Transverse colon (tissue), 4 donors: ENCODE data around the gene IL12A. TPM values are rescaled to one million over a fixed set of nuclear protein-coding genes. Genes with fewer than 3 reads are reported as not detected.

Experiments
- DNase-seq: peaks from one replicate; pipeline ENCODE4 v3.0.0-alpha.2; 2019
- H3K27ac ChIP-seq, 4 donors: fragments of 200-600 bp; sonication (generic); 2 replicates each; pipeline ENCODE4 v1.5.1; 2016 to 2018; ENCODE audit warnings: inconsistent platforms in 4 of 4
- H3K27me3 ChIP-seq: fragments of 200-600 bp; sonication (generic); 2 replicates; pipeline ENCODE4 v1.5.1; 2017; ENCODE audit warnings: inconsistent platforms
- H3K36me3 ChIP-seq, 4 donors: fragments of 200-600 bp; sonication (generic); 2 replicates each; pipeline ENCODE4 v1.5.1; 2017 to 2019; ENCODE audit warnings: inconsistent platforms in 4 of 4
- H3K4me1 ChIP-seq, 4 donors: fragments of 200-600 bp; sonication (generic); 2 replicates each; pipeline ENCODE4 v1.5.1; 2017 to 2020; ENCODE audit warnings: inconsistent platforms in 4 of 4
- H3K4me3 ChIP-seq, 4 donors: fragments of 200-600 bp; sonication (generic); 1 replicate in 1 of 4; 2 replicates in 3 of 4; pipeline versions ENCODE4 v1.5.1 to v1.6.1; 2017 to 2019; ENCODE audit warnings: inconsistent platforms in 4 of 4
- H3K9me3 ChIP-seq, 2 donors: fragments of 200-600 bp; sonication (generic); 2 replicates each; pipeline ENCODE4 v1.5.1; 2017 to 2019; ENCODE audit warnings: inconsistent platforms in 2 of 2
- EP300 ChIP-seq: sonication (generic); formaldehyde crosslinking; IDR thresholded peaks from one replicate; pipeline ENCODE4 v1.6.1; 2017; ENCODE audit warnings: antibody characterized with exemption, low read depth
- POLR2A ChIP-seq: fragments of 450-650 bp; IDR thresholded peaks from one replicate; pipeline ENCODE4 v1.6.1; 2016; ENCODE audit warnings: antibody characterized with exemption, mild to moderate bottlenecking, moderate library complexity
- POLR2AphosphoS5 ChIP-seq, 3 donors: sonication (generic); formaldehyde crosslinking; IDR thresholded peaks; one replicate each; pipeline ENCODE4 v1.6.1; 2016; ENCODE audit warnings: antibody characterized with exemption in 3 of 3
- WGBS, 2 donors: methylation state at CpG; one replicate each; pipeline ENCODE4 v1.1.5; 2018; ENCODE audit warnings: low coverage in 1 of 2; 5-methylcytosine and 5-hydroxymethylcytosine counted together
- in situ Hi-C, 4 donors: fragments of 200-750 bp; cut with MboI; loops; one replicate each; pipeline versions ENCODE4 v1.15.0 to v1.15.1; 2017; ENCODE audit warnings: low sequenced_read_pairs in 3 of 4, low pct_ligation_motif_present in 1 of 4, low pct_unique_long_range_greater_than_20kb in 1 of 4
- intact Hi-C: fragments of 100-400 bp; cut with DNase I; formaldehyde crosslinking; loops from one replicate; pipeline ENCODE4 v1.15.1; 2023; ENCODE audit warnings: low total_unique reads
- total RNA-seq, 4 donors: library from RNA; depleted of rRNA; stranded (reverse); fragments of >200 nt; gene quantifications; one replicate each; pipeline ENCODE4 v1.1.0, GENCODE V29; 2016
- TF ChIP-seq, protein P1 (sequence below), 5 experiments: fragments of 200-600 bp in 3 of 5; fragments of 450-650 bp in 2 of 5; sonication (generic) in 3 of 5; IDR thresholded peaks; 1 replicate in 2 of 5; 2 replicates in 3 of 5; pipeline ENCODE4 v1.5.1; 2016 to 2017; ENCODE audit warnings: antibody characterized with exemption in 5 of 5, inconsistent platforms in 3 of 5, mild to moderate bottlenecking in 2 of 5, moderate library complexity in 1 of 5

The IL12A gene
- 1 to 10 TPM in 2 of 4 donors, not detected in 2; 3.4 to 6.4 TPM for total RNA-seq

DNA sequence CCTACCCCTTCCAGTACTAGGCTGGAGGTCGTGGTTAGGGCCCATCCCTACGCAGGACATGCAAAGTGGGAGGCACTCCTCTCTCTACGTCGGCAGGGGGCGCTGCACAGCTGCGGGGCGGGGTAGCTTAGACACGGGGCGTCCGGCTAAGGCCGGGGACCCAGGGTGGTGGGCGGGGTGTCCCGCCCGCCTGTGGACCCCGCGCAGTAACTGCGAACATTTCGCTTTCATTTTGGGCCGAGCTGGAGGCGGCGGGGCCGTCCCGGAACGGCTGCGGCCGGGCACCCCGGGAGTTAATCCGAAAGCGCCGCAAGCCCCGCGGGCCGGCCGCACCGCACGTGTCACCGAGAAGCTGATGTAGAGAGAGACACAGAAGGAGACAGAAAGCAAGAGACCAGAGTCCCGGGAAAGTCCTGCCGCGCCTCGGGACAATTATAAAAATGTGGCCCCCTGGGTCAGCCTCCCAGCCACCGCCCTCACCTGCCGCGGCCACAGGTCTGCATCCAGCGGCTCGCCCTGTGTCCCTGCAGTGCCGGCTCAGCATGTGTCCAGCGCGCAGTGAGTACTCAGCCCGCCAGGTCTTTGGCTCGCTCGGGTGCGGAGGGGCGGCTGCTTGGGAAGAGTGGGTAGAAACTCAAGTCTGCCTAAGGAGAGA is at the start of gene IL12A:
TSS of gene IL12A (plus strand) at position 219 of the 655 bp plus-strand sequence.
- Histone ChIP-seq H3K4me3 (peak within 1 kb of the TSS; percentile 29 to 78 (median 56)), H3K9me3 (no peaks in the 10 kb centered on the region), H3K27me3 (no peaks in the 10 kb centered on the region), H3K4me1 (peaks cover 3 to 25% (median 8%) of the 10 kb centered on the region in 4 donors), H3K27ac (peak within 1 kb of the TSS; percentile 18 to 63 (median 54)), H3K36me3 (no peaks in the 10 kb centered on the region)
- DNase-seq: peak; percentile 90
- WGBS, 2 donors: 0 to 2% methylated on average over 1 to 23 of the region's 54 CpGs
- in situ Hi-C loops (no loop called here), intact Hi-C loops (no loop called here)
- TF ChIP-seq, protein P1, sequence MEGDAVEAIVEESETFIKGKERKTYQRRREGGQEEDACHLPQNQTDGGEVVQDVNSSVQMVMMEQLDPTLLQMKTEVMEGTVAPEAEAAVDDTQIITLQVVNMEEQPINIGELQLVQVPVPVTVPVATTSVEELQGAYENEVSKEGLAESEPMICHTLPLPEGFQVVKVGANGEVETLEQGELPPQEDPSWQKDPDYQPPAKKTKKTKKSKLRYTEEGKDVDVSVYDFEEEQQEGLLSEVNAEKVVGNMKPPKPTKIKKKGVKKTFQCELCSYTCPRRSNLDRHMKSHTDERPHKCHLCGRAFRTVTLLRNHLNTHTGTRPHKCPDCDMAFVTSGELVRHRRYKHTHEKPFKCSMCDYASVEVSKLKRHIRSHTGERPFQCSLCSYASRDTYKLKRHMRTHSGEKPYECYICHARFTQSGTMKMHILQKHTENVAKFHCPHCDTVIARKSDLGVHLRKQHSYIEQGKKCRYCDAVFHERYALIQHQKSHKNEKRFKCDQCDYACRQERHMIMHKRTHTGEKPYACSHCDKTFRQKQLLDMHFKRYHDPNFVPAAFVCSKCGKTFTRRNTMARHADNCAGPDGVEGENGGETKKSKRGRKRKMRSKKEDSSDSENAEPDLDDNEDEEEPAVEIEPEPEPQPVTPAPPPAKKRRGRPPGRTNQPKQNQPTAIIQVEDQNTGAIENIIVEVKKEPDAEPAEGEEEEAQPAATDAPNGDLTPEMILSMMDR (IDR thresholded peaks at IDR 0.05): peak; percentile 86 to 96 (median 94)
- TF ChIP-seq EP300: no peak
- no peak for TF ChIP-seq POLR2AphosphoS5 (IDR thresholded peaks at IDR 0.05)
- TF ChIP-seq POLR2A: no peak

DNA sequence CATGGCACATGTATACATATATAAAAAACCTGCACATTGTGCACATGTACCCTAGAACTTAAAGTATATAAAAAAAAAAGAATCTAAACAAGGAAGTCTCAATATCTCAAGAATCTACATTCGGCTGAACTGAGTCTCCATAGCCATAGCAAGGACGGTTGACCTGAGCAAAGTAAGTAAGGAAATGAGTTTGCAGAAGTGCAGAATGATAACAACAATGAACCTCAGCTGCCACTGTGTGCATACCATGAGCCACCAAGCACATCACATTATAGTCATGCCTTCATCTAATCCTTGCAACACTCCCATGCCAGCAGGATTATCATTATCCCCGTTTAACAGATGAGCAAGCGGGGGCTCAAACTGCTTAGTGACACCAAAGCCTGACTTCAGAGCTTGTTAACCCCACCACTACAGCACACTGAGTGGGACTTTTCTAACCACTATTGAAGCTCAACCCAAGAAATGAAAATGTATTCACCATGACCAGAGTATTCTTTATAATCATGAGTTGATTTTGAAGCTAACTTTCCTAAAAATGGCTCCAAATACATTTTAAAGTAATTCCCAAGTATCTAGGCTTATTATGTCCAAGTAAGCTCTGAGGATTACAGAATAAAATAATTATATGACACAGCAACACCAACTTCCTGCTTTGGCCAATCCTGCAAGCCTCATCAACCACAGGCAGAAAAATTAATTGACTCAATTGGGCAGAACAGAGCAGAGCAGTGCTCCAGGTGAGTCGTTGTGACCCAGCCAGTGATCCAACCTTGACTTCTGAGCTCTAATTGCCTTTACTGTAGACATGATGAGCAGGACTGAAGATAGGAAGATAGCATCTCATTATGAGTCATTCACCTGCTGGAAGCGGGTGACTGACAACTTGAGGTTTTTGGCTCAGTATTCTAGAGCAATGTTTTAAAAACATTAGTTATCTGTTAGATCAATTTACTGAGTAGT is 47.3 kb upstream of the IL12A start:
- in situ Hi-C loops (no loop called here), intact Hi-C loops (no loop called here)
- no peak overlapping the region for H3K4me3 ChIP-seq
- TF ChIP-seq POLR2A: no peak
- TF ChIP-seq, protein P1 (IDR thresholded peaks at IDR 0.05): no peak
- TF ChIP-seq POLR2AphosphoS5 (IDR thresholded peaks at IDR 0.05): no peak
- no peak for TF ChIP-seq EP300
- no peak overlapping the region for H3K27ac ChIP-seq
- H3K27me3 ChIP-seq: no peaks in the 10 kb centered on the region
- H3K4me1 ChIP-seq: no peaks in the 10 kb centered on the region
- 50 to 62% methylated on average over 3 to 6 of the region's 6 CpGs for WGBS, 2 donors
- no peaks in the 10 kb centered on the region for H3K9me3 ChIP-seq
- no peaks in the 10 kb centered on the region for H3K36me3 ChIP-seq
- DNase-seq: no peak

DNA sequence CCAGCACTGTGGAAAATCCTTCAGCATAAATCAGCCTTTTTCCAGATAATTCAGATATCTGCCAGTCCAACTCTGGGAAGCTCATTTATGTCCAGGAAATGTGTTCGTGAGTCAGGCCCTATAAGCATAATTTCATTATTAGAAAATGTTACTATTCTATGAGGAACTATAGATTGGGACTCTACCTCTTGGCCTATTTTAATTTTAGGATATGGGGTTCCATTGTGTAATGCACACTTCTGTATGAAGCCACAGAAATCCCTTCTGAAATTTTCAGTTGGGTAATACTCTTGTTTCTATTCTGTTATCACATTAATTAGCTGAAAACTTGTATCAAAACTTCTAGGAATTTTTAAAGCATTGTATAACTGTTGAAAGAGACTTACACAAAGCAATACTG is 43.9 kb upstream of the IL12A start:
- intact Hi-C loops: no loop called here
- 88% methylated on average over 1 of the region's 1 CpG; no CpG with 5 or more reads in 1 of the 2 donors for WGBS, 2 donors
- TF ChIP-seq POLR2AphosphoS5 (IDR thresholded peaks at IDR 0.05) (no peak), EP300 (no peak)
- TF ChIP-seq, protein P1 (IDR thresholded peaks at IDR 0.05): no peak
- Histone ChIP-seq H3K4me3 (no peak overlapping the region), H3K36me3 (no peaks in the 10 kb centered on the region), H3K27me3 (no peaks in the 10 kb centered on the region), H3K9me3 (no peaks in the 10 kb centered on the region), H3K27ac (no peak overlapping the region), H3K4me1 (peaks cover 0 to 6% (median 3%) of the 10 kb centered on the region in 4 donors)
- DNase-seq: no peak
- in situ Hi-C loops: no loop called here

DNA sequence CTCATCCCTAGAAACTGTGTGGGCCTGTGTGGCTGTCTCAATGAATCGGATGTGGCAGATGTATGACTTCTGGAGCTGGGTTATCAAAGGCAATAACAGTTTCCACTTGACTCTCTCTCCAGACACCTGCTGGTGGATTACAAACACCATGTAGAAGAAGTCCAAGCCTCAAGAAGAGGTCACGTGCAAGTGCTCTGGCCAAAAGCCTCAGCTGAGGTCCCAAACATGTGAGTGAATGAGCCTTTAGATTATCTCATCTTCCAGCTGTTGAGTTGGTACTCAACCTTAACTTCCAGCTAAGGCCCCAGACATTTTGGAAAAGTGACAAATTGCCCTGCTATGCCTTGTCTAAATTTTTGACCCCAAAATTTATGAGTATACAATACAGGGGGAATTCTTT is 42.7 kb upstream of the IL12A start:
- Histone ChIP-seq H3K4me1 (peaks cover 0 to 6% (median 3%) of the 10 kb centered on the region in 4 donors), H3K4me3 (no peak overlapping the region), H3K9me3 (no peaks in the 10 kb centered on the region), H3K27ac (no peak overlapping the region), H3K27me3 (no peaks in the 10 kb centered on the region), H3K36me3 (no peaks in the 10 kb centered on the region)
- in situ Hi-C loops: no loop called here
- no peak for TF ChIP-seq POLR2A
- TF ChIP-seq POLR2AphosphoS5 (IDR thresholded peaks at IDR 0.05): no peak
- no peak for TF ChIP-seq EP300
- TF ChIP-seq, protein P1 (IDR thresholded peaks at IDR 0.05): no peak
- no peak for DNase-seq
- 90% methylated on average over 2 of the region's 2 CpGs; no CpG with 5 or more reads in 1 of the 2 donors for WGBS, 2 donors
- intact Hi-C loops: no loop called here
